HepG2 (cell line): ENCODE results near the gene XAB2. TPM values are rescaled to one million over a fixed set of nuclear protein-coding genes. Genes with fewer than 3 reads are reported as not detected.

ENCODE experiments used
- ATAC-seq: fragments of 200-7000 bp; cut with Tn5 transposase; 3 replicates; pipeline ENCODE4 v1.9.1; 2020; ENCODE audit warnings: mild to moderate bottlenecking, moderate library complexity
- BruUV-seq: library from RNA; stranded (reverse); fragments of 400-500 nt; replicated peaks from 2 replicates; lab custom pipeline; 2021; lab: Mats Ljungman, UMichigan
- CTCF ChIA-PET: fragments of 300-600 bp; formaldehyde crosslinking; extraction: SDS; loops from one replicate; lab custom pipeline; 2021; ENCODE audit warnings: low total read pairs, inconsistent platforms, low intra/inter-chr PET ratio; lab: Yijun Ruan, JAX
- POLR2A ChIA-PET: fragments of 350-600 bp; sonication (Branson Sonifier 250); formaldehyde crosslinking; loops from one replicate; lab custom pipeline; 2020; ENCODE audit warnings: antibody characterized with exemption, inconsistent platforms; lab: Yijun Ruan, JAX
- DNase-seq: peaks from one replicate; pipeline ENCODE4 v3.0.0-alpha.2; 2015; ENCODE audit warnings: low spot score
- FAIRE-seq: peaks from 3 replicates; lab custom pipeline; 2011; peaks lifted over from hg19 to GRCh38; lab: Jason Lieb, UNC
- H2AFZ ChIP-seq: one replicate; pipeline ENCODE4 v1.6.1; 2011; ENCODE audit warnings: low read length, inconsistent platforms
- H3K27ac ChIP-seq: fragments of 300-600 bp; 3 replicates; pipeline ENCODE4 v1.8.0; 2011; ENCODE audit warnings: mixed run types, mild to moderate bottlenecking, mixed read lengths, low read length, inconsistent platforms; ENCODE audit not compliant: insufficient read depth; ENCODE audit errors: extremely low read length
- H3K27me3 ChIP-seq, 2 experiments: fragments of 200-600 bp in 1 of 2; 2 replicates in 1 of 2; 3 replicates in 1 of 2; pipeline versions ENCODE4 v1.6.0 to v1.8.0; 2011; ENCODE audit warnings: low read length in 2 of 2, mild to moderate bottlenecking in 2 of 2, moderate library complexity in 2 of 2, inconsistent platforms in 1 of 2; ENCODE audit not compliant: insufficient read depth in 2 of 2, control insufficient read depth in 1 of 2
- H3K36me3 ChIP-seq, 2 experiments: fragments of 200-600 bp in 1 of 2; replicated peaks in 1 of 2; 2 replicates in 1 of 2; 3 replicates in 1 of 2; pipeline versions ENCODE4 v1.5.1 to v1.8.0; 2011; ENCODE audit warnings: low read length in 2 of 2, inconsistent platforms in 1 of 2; ENCODE audit not compliant: insufficient read depth in 2 of 2, control insufficient read depth in 1 of 2
- H3K4me1 ChIP-seq: 2 replicates; pipeline ENCODE4 v1.5.1; 2012; ENCODE audit warnings: low read length, inconsistent platforms; ENCODE audit not compliant: insufficient read depth
- H3K4me2 ChIP-seq: 2 replicates; pipeline ENCODE4 v1.6.0; 2011; ENCODE audit warnings: low read depth, low read length, inconsistent platforms
- H3K4me3 ChIP-seq, 3 experiments: fragments of 200-600 bp in 1 of 3; sonication (generic), shearing (Covaris generic) in 1 of 3; replicated peaks in 1 of 3; 2 replicates each; pipeline ENCODE4 v1.5.1; 2011 to 2016; ENCODE audit warnings: low read length in 3 of 3, inconsistent platforms in 2 of 3, low read depth in 2 of 3, mild to moderate bottlenecking in 2 of 3, control low read depth in 1 of 3, mixed read lengths in 1 of 3; ENCODE audit not compliant: insufficient read depth in 1 of 3
- H3K79me2 ChIP-seq: one replicate; pipeline ENCODE4 v1.6.1; 2011; ENCODE audit warnings: low read length, inconsistent platforms; ENCODE audit not compliant: insufficient read depth
- H3K9ac ChIP-seq: 2 replicates; pipeline ENCODE4 v1.6.0; 2011; ENCODE audit warnings: mild to moderate bottlenecking, low read depth, low read length, inconsistent platforms; ENCODE audit not compliant: insufficient read depth
- H3K9me3 ChIP-seq: 2 replicates; pipeline ENCODE4 v1.5.1; 2012; ENCODE audit warnings: mild to moderate bottlenecking, low read length
- H4K20me1 ChIP-seq: 2 replicates; pipeline ENCODE4 v1.6.0; 2011; ENCODE audit warnings: inconsistent platforms, mild to moderate bottlenecking, low read length, moderate library complexity; ENCODE audit not compliant: insufficient read depth
- HNRNPK ChIP-seq: fragments of 200-400 bp; formaldehyde crosslinking; IDR thresholded peaks from 2 replicates; pipeline ENCODE4 v1.6.1; 2018; ENCODE audit warnings: low read length, low read depth, moderate library complexity, mild to moderate bottlenecking; ENCODE audit not compliant: poor library complexity, severe bottlenecking
- NCOR1 ChIP-seq: fragments of 200-600 bp; sonication (generic); IDR thresholded peaks from 2 replicates; pipeline ENCODE4 v1.7.0; 2017; ENCODE audit warnings: antibody characterized with exemption, low read length, borderline replicate concordance
- POLR2A ChIP-seq, 2 experiments: IDR thresholded peaks; 2 replicates each; pipeline ENCODE4 v1.6.1; 2011; ENCODE audit warnings: low read depth in 2 of 2, low read length in 2 of 2, mild to moderate bottlenecking in 1 of 2, moderate library complexity in 1 of 2; ENCODE audit not compliant: insufficient read depth in 1 of 2
- RBM22 ChIP-seq: fragments of 200-400 bp; formaldehyde crosslinking; optimal IDR thresholded peaks from 2 replicates; pipeline ENCODE3; 2017; ENCODE audit warnings: mild to moderate bottlenecking, low read length, moderate library complexity
- SALL2 ChIP-seq: sonication (generic); formaldehyde crosslinking; IDR thresholded peaks from 2 replicates; pipeline ENCODE4 v1.8.1; 2023; ENCODE audit warnings: mild to moderate bottlenecking, missing genetic modification reagents, inconsistent platforms
- XRCC5 ChIP-seq: fragments of 200-400 bp; formaldehyde crosslinking; optimal IDR thresholded peaks from 2 replicates; pipeline ENCODE3; 2017; ENCODE audit warnings: mild to moderate bottlenecking, low read length
- ZFYVE20 ChIP-seq: sonication (generic); formaldehyde crosslinking; IDR thresholded peaks from 2 replicates; pipeline ENCODE4 v1.8.0; 2023; ENCODE audit warnings: low read depth, mild to moderate bottlenecking, moderate library complexity, missing genetic modification reagents, borderline replicate concordance
- ZMYM2 ChIP-seq: sonication (generic); formaldehyde crosslinking; IDR thresholded peaks from 2 replicates; pipeline ENCODE4 v1.8.0; 2022; ENCODE audit warnings: mild to moderate bottlenecking, missing genetic modification reagents
- ZNF121 ChIP-seq: sonication (generic); formaldehyde crosslinking; IDR thresholded peaks from 2 replicates; pipeline ENCODE4 v1.5.0; 2020; ENCODE audit warnings: mild to moderate bottlenecking, missing genetic modification reagents
- ZNF138 ChIP-seq: sonication (generic); formaldehyde crosslinking; IDR thresholded peaks from 2 replicates; pipeline ENCODE4 v1.5.0; 2020; ENCODE audit warnings: mild to moderate bottlenecking, low read depth, missing genetic modification reagents
- ZNF337 ChIP-seq: sonication (generic); formaldehyde crosslinking; IDR thresholded peaks from 2 replicates; pipeline ENCODE4 v1.5.1; 2020; ENCODE audit warnings: missing genetic modification reagents, low read depth, mild to moderate bottlenecking, borderline replicate concordance
- ZNF382 ChIP-seq: sonication (generic); formaldehyde crosslinking; IDR thresholded peaks from 2 replicates; pipeline ENCODE4 v1.5.0; 2020; ENCODE audit warnings: missing genetic modification reagents, mild to moderate bottlenecking, borderline replicate concordance
- ZNF768 ChIP-seq: sonication (generic); formaldehyde crosslinking; IDR thresholded peaks from 2 replicates; pipeline ENCODE4 v1.4.0; 2020; ENCODE audit warnings: missing genetic modification reagents
- ZNF792 ChIP-seq: IDR thresholded peaks from 2 replicates; pipeline ENCODE4 v1.6.1; 2016
- WGBS: methylation state at CpG from one replicate; pipeline ENCODE4 v1.1.6; 2017; ENCODE audit warnings: low lambda C conversion rate; 5-methylcytosine and 5-hydroxymethylcytosine counted together
- in situ Hi-C: cut with HindIII; loops from 2 replicates; pipeline ENCODE4 v1.10.0; 2017; ENCODE audit warnings: low pct_unique_long_range_greater_than_20kb; ENCODE audit not compliant: extremely low pct_ligation_motif_present
- intact Hi-C: fragments of 100-400 bp; cut with micrococcal nuclease; formaldehyde crosslinking; loops from one replicate; pipeline ENCODE4 v1.10.0; 2022; ENCODE audit not compliant: unreplicated experiment
- polyA plus RNA-seq, 8 experiments: library from polyadenylated mRNA; depleted of rRNA in 3 of 8; stranded (reverse) in 7 of 8; unstranded in 1 of 8; fragments of >200 nt; fragmentation: Illumina TruSeq in 4 of 8; extraction: Trizol in 4 of 8; gene quantifications; 2 replicates each; pipeline versions ENCODE4 v1.2.1 to v1.2.3, GENCODE V29; 2011 to 2016; ENCODE audit warnings: low read depth in 4 of 8, missing spikeins in 1 of 8, mixed read lengths in 1 of 8; ENCODE audit not compliant: insufficient read depth in 1 of 8
- total RNA-seq, 5 experiments: library from RNA; depleted of rRNA; stranded (reverse); fragments of >200 nt; fragmentation: Illumina TruSeq; extraction: Trizol; gene quantifications; 2 replicates each; pipeline ENCODE4 v1.2.3, GENCODE V29; 2016; ENCODE audit warnings: low read depth in 1 of 5
- TF ChIP-seq, protein P1 (sequence below): sonication (generic); formaldehyde crosslinking; IDR thresholded peaks from 2 replicates; pipeline ENCODE4 v1.5.0; 2020; ENCODE audit warnings: mild to moderate bottlenecking, low read depth, missing genetic modification reagents, borderline replicate concordance
- TF ChIP-seq, protein P2 (sequence below): sonication (generic); formaldehyde crosslinking; IDR thresholded peaks from 2 replicates; pipeline ENCODE4 v1.4.0; 2020; ENCODE audit warnings: missing genetic modification reagents

The XAB2 gene
- total and polyA plus RNA-seq, 2 of the 13 experiments (the other 11 are each of a cell fraction or from before 2014, with no cell fraction given), result 6.2 to 23.9 TPM

DNA sequence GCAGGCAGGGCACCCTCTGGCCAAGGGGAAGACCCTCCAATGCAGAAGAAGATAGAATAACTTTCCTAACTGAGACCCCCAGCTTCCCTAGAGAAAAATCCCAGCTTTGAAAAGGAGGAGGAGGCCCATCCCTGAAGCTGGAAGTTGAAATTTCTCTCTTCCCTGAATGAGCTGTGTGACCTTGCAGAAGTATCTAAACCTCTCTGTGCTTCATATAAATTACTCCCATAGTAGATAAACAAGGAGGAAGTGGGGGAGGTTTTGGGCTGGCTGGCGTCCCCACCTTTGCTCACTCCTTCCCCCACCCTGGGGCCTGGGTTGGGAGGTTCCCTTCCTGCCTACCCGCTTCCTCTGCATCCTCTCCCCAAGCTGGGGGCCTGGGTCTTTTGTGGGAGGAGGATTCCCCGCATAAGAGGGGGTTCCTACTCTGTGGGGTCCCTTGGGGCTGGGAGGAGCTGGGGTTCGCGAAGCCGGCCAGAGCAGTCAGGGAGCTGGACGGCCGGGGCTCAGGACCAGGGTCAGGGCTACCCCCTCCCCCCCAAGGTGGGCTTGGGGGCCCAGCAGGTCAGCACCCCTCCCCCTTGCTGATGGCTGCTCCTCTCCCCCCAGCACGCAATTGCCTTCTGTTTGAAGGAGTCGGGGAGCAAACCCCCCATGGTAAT lies 22.0 kb downstream of the XAB2 start:
- Histone ChIP-seq H3K4me3 (no peak overlapping the region), H3K27me3 (no peaks in the 10 kb centered on the region), H3K9ac (no peak overlapping the region), H3K4me2 (no peak overlapping the region), H3K36me3 (peaks cover 45 to 65% of the 10 kb centered on the region in 2 experiments), H3K9me3 (no peaks in the 10 kb centered on the region), H3K4me1 (no peaks in the 10 kb centered on the region; the same call in 1 of the 2 replicates), H3K27ac (no peak overlapping the region), H3K79me2 (peaks cover 21% of the 10 kb centered on the region), H2AFZ (no peak overlapping the region), H4K20me1 (peaks cover 28% of the 10 kb centered on the region)
- FAIRE-seq, result no peak
- no TSS peak for BruUV-seq
- DNase-seq, result no peak
- 99% methylated on average over 8 of the region's 10 CpGs for WGBS
- CTCF ChIA-PET, result no interaction called here
- intact Hi-C loops (no loop called here), in situ Hi-C loops (no loop called here)
- ATAC-seq, result no peak
- TF ChIP-seq NCOR1 (no peak), ZFYVE20 (no peak), SALL2 (CRISPR knock-in tag) (no peak), POLR2A (IDR thresholded peaks at IDR 0.05; ENCODE audit: insufficient read depth in 1 of 2, low read depth in 2 of 2, low read length in 2 of 2) (no peak), ZNF337 (CRISPR knock-in tag) (no peak), ZMYM2 (no peak), ZNF121 (CRISPR knock-in tag) (no peak), ZNF792 (no peak), ZNF768 (CRISPR knock-in tag) (peak; percentile 92), HNRNPK (no peak), ZNF138 (CRISPR knock-in tag) (no peak), ZNF382 (CRISPR knock-in tag) (no peak), RBM22 (peak; percentile 55), XRCC5 (no peak)
- TF ChIP-seq, protein P1, sequence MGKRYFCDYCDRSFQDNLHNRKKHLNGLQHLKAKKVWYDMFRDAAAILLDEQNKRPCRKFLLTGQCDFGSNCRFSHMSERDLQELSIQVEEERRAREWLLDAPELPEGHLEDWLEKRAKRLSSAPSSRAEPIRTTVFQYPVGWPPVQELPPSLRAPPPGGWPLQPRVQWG (CRISPR knock-in tag), result no peak
- TF ChIP-seq, protein P2, sequence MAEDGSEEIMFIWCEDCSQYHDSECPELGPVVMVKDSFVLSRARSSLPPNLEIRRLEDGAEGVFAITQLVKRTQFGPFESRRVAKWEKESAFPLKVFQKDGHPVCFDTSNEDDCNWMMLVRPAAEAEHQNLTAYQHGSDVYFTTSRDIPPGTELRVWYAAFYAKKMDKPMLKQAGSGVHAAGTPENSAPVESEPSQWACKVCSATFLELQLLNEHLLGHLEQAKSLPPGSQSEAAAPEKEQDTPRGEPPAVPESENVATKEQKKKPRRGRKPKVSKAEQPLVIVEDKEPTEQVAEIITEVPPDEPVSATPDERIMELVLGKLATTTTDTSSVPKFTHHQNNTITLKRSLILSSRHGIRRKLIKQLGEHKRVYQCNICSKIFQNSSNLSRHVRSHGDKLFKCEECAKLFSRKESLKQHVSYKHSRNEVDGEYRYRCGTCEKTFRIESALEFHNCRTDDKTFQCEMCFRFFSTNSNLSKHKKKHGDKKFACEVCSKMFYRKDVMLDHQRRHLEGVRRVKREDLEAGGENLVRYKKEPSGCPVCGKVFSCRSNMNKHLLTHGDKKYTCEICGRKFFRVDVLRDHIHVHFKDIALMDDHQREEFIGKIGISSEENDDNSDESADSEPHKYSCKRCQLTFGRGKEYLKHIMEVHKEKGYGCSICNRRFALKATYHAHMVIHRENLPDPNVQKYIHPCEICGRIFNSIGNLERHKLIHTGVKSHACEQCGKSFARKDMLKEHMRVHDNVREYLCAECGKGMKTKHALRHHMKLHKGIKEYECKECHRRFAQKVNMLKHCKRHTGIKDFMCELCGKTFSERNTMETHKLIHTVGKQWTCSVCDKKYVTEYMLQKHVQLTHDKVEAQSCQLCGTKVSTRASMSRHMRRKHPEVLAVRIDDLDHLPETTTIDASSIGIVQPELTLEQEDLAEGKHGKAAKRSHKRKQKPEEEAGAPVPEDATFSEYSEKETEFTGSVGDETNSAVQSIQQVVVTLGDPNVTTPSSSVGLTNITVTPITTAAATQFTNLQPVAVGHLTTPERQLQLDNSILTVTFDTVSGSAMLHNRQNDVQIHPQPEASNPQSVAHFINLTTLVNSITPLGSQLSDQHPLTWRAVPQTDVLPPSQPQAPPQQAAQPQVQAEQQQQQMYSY, result no peak
- POLR2A ChIA-PET, result interaction anchor here (1.1 kb wide), 1 partner anchor 10 kb away, joined by 3 read pairs; no protein-coding TSS in a partner anchor
